ENCODE measurements around the gene MED28. TPM values are rescaled to one million over a fixed set of nuclear protein-coding genes. Genes with fewer than 3 reads are reported as not detected.
A peak's percentile ranks its signal among the peaks of the same experiment; 100 is the strongest.
"Not testable (repeated sequence)": the region's sequence is repeated elsewhere in the genome, so short reads cannot be mapped to it uniquely, and the experiment has no call there.

Gene MED28
- polyA plus RNA-seq, 10 donors, result 24.7 to 37.3 (median 28.2) TPM

DNA sequence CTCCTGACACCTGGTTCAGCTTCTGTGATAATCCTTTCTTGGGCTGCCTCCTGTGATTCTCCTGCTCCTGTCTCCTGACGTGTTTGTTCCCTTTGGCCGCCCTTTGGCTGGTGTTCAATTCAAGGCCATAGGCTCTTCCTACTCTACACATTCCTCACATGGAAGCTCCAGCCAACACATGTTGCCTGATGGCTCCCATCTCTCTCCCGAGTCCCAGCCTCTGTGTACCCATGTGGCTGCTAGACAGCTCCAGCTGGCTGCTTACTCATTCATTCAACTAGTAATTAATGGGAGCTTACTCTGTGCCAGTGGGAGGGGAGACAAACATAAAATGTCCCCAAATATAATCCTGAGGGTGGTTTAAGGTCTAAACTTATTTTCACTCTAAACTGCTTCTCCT lies 9.2 kb upstream of the MED28 start:
- DNase-seq, result no peak

GRCh38 chr4:17613761-17614415 lies 553 bp upstream of the MED28 start:
- no peak for DNase-seq

DNA sequence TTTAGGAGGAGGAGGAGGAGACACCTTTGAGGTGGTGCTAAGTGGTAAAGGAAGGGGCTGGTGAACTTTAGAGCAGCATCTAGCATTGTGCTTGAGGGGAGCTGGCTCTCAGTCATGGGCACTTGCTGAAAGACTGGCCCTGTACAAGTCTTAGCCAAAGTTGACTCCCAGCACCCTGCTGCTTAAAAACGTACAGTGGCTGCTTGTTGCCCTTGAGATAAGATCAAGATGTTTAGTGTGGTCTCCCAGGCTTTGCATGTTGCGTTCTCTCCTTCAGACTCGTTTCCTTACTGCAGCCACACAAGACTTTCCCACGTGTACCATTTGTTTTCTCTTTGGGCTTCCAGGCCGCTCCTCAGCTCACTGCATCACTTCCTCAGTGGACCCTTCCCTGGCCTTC lies 1.8 kb downstream of the MED28 start:
- DNase-seq, result no peak

- no peak for DNase-seq
Observed at GRCh38 chr4:17618926-17619325, 4.5 kb downstream of the MED28 start.

- no peak for DNase-seq
Observed at GRCh38 chr4:17619416-17620105, 5.1 kb downstream of the MED28 start.

GRCh38 chr4:17623451-17624001 lies 9.1 kb downstream of the MED28 start:
- DNase-seq, result no peak

GRCh38 chr4:17624821-17625220 lies 10.4 kb downstream of the MED28 start:
- no peak for DNase-seq

GRCh38 chr4:17630228-17630627 lies 15.8 kb downstream of the MED28 start:
- no peak for DNase-seq

GRCh38 chr4:17633600-17633999 lies 19.2 kb downstream of the MED28 start:
- DNase-seq, result no peak

DNA sequence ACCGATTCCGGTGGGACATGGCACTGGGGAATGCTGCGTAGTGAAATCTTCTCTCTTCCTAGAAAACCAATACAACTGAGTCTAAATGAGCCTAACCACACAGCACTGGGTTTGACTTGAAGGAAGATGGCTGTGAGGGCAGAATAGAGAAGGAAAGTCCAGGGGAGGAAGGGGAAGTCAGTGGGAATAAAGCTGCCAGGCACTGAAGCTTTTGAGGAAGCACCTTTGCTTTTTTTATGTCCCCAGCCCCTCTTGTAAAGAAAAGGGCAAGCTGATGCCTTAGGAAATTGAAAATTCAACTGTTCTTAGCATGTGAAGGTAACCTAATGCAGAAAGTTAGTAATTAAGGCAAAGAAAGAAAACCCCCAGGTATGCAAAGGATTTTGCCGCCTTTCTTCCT lies 20.6 kb downstream of the MED28 start:
- DNase-seq, result no peak

- no peak for DNase-seq
Observed at GRCh38 chr4:17636341-17636695, 21.9 kb downstream of the MED28 start.

- DNase-seq, result peak; percentile 49 to 81 (median 72)
Observed at GRCh38 chr4:17636696-17637622, 22.5 kb downstream of the MED28 start.

- no peak for DNase-seq
Observed at GRCh38 chr4:17639136-17639535, 24.7 kb downstream of the MED28 start.

DNA sequence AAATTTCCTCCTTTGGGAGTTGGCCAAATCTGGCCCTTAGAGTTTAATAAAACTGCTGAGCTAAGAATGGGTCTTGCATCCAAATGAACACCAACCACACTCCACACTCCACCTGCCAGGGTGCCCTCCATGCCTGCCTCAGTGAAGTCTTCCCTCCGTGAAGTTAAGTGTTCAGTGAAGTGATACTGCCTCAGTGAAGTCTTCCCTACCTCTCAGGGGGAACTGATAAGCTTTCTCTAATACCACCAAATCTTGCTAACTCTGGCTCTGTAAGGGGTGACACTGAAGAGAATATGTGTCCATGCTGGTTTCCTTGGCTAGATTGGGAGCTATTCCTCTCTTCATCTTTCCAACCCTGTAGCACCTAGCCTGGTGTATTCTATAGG lies 27.9 kb downstream of the MED28 start:
- no peak for DNase-seq

- DNase-seq, result no peak
Observed at GRCh38 chr4:17646693-17647092, 32.3 kb downstream of the MED28 start.

- DNase-seq, result no peak
Observed at GRCh38 chr4:17647176-17647806, 32.9 kb downstream of the MED28 start.

- no peak for DNase-seq
Observed at GRCh38 chr4:17647927-17648326, 33.5 kb downstream of the MED28 start.

- peak in 1 of 3 donors; percentile 24 for DNase-seq
Observed at GRCh38 chr4:17650406-17650805, 36.0 kb downstream of the MED28 start.

DNA sequence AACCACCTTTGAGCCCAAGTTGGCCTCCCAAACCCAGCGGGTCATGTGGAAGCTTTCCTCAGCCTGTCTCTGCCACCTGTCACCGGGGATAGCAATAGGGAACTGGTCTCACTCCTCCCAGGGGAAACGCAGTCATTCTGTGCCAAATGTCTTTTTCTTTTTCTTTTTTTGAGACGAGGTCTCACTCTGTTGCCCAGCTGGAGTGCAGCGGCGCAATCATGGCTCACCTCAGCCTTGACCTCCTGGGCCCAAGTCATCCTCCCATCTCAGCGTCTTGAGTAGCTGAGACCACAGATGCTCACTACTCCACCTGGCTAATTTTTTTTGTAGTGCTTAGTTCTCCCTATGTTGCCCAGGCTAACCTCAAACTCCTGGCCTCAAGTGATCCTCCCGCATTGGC lies 40.3 kb downstream of the MED28 start:
- no peak for DNase-seq

DNA sequence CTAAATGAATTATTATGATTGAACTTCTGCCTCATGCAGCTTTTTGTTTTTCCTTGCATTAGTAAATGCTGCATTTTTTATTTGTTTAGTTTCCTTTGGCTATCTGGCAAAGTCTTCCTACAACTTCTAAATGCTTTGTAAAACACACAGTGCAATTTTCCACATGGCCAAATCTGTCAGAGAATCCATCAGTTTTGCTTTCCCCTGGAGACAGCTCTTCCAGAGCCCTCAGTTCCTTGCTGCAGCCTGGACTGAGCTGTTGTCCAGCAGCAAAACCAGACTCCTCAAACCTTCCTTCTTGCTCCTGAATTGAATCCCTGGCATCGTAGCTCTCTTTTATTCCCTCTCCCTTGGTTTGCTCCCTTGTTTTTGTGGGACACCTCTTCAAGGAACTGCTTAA lies 42.6 kb downstream of the MED28 start:
- DNase-seq, result no peak

GRCh38 chr4:17657849-17658248 lies 43.4 kb downstream of the MED28 start:
- no peak for DNase-seq

DNA sequence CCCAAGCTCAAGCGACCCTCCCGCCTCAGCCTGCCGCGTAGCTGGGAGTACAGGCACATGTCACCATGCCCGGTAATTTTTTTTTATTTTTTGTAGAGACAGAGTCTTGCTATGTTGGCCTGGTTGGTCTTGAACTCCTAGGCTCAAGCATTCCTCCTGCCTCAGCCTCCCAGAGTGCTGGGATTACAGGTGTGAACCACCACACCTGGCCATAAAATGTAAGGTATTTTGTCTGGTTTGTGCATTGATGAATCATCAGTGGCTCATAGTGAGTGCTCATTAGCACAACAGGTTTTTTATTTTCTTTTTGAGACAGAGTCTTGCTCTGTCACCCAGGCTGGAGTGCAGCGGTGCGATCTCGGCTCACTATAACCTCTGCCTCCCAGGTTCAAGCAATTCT lies 44.8 kb downstream of the MED28 start:
- not testable (repeated sequence) for DNase-seq

Measured in muscle of back (tissue), 11 donors.